NB4 (cell line): ENCODE results near the gene SLC4A2.

Experiments
- DNase-seq: peaks from one replicate; pipeline ENCODE4 v3.0.0; 2010; ENCODE audit warnings: low read depth
- H3K4me3 ChIP-seq: one replicate; pipeline ENCODE4 v1.5.1; 2011; ENCODE audit warnings: mild to moderate bottlenecking, low read depth, low read length, moderate library complexity
- MYC ChIP-seq: IDR thresholded peaks from 2 replicates; pipeline ENCODE4 v1.6.1; 2011; ENCODE audit warnings: low read depth, low read length
- POLR2A ChIP-seq: IDR thresholded peaks from 2 replicates; pipeline ENCODE4 v1.6.1; 2011; ENCODE audit warnings: mild to moderate bottlenecking; ENCODE audit not compliant: insufficient read length; ENCODE audit errors: extremely low read depth
- TF ChIP-seq, protein P1 (sequence below): IDR thresholded peaks from 2 replicates; pipeline ENCODE4 v1.6.1; 2011; ENCODE audit warnings: low read depth, low read length
- TF ChIP-seq, protein P2 (sequence below): IDR thresholded peaks from one replicate; pipeline ENCODE4 v1.5.1; 2012; ENCODE audit warnings: low read depth, low read length

Gene SLC4A2

DNA sequence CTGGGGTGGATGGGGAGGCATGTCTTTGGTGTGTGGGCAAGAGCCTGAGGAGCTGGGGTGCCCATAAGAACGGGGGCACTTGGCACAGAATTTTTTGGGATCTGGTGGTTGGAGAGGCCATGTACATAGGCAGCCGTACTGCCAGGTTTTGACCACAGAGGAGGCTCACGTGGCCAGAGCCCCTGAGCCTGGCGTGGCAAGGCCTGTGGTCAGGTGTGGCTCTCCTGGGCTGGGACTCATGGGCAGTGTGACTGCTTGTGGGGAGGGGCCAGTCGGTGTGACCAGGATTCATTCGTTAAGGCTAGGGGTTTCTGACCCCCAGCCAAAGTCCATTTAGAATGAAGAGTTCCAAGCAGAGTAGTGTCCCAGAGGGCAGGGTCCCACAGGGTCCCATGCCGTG is 65.1 kb downstream of the SLC4A2 start:
- no peak for DNase-seq
- TF ChIP-seq, protein P1, sequence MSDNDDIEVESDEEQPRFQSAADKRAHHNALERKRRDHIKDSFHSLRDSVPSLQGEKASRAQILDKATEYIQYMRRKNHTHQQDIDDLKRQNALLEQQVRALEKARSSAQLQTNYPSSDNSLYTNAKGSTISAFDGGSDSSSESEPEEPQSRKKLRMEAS = no peak
- TF ChIP-seq POLR2A = no peak
- TF ChIP-seq, protein P2, sequence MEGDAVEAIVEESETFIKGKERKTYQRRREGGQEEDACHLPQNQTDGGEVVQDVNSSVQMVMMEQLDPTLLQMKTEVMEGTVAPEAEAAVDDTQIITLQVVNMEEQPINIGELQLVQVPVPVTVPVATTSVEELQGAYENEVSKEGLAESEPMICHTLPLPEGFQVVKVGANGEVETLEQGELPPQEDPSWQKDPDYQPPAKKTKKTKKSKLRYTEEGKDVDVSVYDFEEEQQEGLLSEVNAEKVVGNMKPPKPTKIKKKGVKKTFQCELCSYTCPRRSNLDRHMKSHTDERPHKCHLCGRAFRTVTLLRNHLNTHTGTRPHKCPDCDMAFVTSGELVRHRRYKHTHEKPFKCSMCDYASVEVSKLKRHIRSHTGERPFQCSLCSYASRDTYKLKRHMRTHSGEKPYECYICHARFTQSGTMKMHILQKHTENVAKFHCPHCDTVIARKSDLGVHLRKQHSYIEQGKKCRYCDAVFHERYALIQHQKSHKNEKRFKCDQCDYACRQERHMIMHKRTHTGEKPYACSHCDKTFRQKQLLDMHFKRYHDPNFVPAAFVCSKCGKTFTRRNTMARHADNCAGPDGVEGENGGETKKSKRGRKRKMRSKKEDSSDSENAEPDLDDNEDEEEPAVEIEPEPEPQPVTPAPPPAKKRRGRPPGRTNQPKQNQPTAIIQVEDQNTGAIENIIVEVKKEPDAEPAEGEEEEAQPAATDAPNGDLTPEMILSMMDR = no peak
- no peak for TF ChIP-seq MYC
- H3K4me3 ChIP-seq = no peak overlapping the region

DNA sequence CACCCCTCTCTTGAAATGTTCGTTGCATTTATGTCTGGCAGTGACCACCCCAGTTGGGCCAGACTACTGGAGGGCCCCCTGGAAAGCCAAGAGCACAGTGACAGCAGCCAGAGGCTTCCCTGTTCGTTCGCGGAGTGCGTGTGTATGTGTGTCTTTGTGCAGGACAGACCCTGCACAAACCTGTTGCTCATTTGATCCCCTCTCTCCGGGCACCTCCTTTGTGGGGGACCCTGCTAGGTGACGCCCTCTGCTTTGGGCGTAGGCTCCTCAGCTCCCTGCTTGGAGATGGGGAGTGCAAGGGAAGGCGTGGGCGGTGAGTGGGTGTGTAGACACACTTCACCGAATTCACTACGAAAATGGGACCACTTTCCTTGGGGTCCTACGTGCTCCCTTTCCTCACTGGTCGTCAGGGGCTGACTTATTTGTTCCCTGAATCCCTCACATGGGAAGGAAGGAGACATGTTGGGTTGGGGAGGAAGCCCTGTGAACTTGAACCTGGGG is 65.6 kb downstream of the SLC4A2 start:
- no peak overlapping the region for H3K4me3 ChIP-seq
- no peak for TF ChIP-seq POLR2A
- TF ChIP-seq, protein P2 = no peak
- TF ChIP-seq, protein P1 = no peak
- no peak for DNase-seq

DNA sequence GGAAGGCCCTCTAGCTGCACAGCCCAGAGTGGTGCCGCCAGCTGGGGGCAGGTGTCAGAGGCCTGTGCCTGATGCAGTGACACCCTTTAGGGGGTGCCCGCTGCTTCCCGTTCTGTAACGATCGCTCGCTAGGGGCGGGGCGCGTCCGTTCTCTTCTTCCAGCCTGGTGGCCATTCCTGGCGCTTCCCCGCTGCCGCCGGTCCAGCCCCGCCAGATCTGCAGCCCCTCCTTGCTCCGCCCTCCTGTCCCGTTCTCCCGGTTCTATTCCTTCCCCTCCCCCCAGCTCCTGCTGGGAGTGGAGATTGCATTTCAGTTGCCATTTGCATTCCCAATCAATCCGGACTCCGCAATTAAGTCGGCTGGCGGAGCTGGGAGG is 66.1 kb downstream of the SLC4A2 start:
- no peak for DNase-seq
- TF ChIP-seq, protein P2 = no peak
- TF ChIP-seq MYC (no peak), POLR2A (no peak)
- TF ChIP-seq, protein P1 = no peak
- no peak overlapping the region for H3K4me3 ChIP-seq

DNA sequence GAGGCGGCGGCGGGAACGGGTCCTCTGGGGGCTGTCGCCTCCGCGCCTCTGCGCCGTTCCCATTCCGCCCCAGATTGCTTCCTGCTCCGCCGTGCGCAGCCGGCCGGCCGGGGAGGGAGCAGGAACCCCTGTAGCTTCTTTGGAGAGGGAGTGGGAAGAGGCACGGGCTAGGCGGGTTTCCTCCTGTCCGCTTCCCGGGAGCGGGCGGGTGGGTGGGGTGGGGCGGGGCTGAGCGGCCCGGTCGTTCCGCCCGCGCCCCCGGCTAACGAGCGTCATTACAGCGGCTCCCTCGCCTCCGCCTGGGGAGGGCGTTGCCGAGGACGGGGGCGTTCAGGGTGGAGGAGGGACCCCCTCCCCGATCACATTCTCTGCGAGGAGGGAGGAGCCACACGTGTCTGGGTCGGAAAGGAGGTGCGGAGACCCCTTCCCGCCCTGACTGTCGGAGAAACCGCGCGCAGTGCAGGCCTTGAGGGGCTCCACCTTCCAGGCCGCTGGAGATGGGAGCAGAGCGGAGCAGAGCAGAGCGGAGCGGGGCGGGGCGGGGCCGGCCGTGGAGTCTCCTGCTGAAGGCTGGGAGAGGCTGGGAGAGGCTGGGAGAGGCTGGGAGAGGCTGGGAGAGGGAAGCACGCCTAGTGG is 66.6 kb downstream of the SLC4A2 start:
- no peak overlapping the region for H3K4me3 ChIP-seq
- TF ChIP-seq, protein P1 = no peak
- TF ChIP-seq, protein P2 = no peak
- TF ChIP-seq MYC = no peak
- no peak for TF ChIP-seq POLR2A
- DNase-seq = no peak
